ENCODE measurements around the gene MAML3. TPM values are rescaled to one million over a fixed set of nuclear protein-coding genes. Genes with fewer than 3 reads are reported as not detected.

MAML3 gene
- total and polyA plus RNA-seq, 2 of the 13 experiments (the other 11 are each of a cell fraction or from before 2014, with no cell fraction given), result 0.05 to 0.13 TPM

GRCh38 chr4:139915037-139915436 lies 238.9 kb downstream of the MAML3 start:
- no TSS peak for BruUV-seq (replicated peaks)
- ChIA-PET POLR2A (no interaction called here), CTCF (ENCODE audit: low intra/inter-chr PET ratio, low total read pairs) (no interaction called here)
- DNase-seq (ENCODE audit: low spot score) (no peak), FAIRE-seq (no peak), ATAC-seq (no peak)
- Histone ChIP-seq H2AFZ (ENCODE audit: low read length) (no peak overlapping the region), H3K4me1 (ENCODE audit: insufficient read depth, low read length) (peaks cover 45% of the 10 kb centered on the region), H3K9me3 (ENCODE audit: low read length) (no peaks in the 10 kb centered on the region), H3K9ac (ENCODE audit: insufficient read depth, low read depth, low read length) (no peak overlapping the region), H3K27me3 (ENCODE audit: control insufficient read depth in 1 of 2, insufficient read depth in 2 of 2, low read length in 2 of 2) (no peaks in the 10 kb centered on the region; a peak in 1 of 5 replicates), H4K20me1 (ENCODE audit: insufficient read depth, low read length) (no peaks in the 10 kb centered on the region), H3K27ac (ENCODE audit: extremely low read length, insufficient read depth, low read length) (no peak overlapping the region), H3K79me2 (ENCODE audit: insufficient read depth, low read length) (no peaks in the 10 kb centered on the region), H3K36me3 (replicated peaks in 1 of 2; ENCODE audit: control insufficient read depth in 1 of 2, insufficient read depth in 2 of 2, low read length in 2 of 2) (no peaks in the 10 kb centered on the region), H3K4me3 (replicated peaks in 1 of 3; ENCODE audit: insufficient read depth in 1 of 3, low read depth in 2 of 3, low read length in 3 of 3) (no peak overlapping the region), H3K4me2 (ENCODE audit: low read depth, low read length) (no peak overlapping the region)
- TF ChIP-seq ATF5 (CRISPR knock-in tag; IDR thresholded peaks at IDR 0.05; ENCODE audit: low read depth) (no peak), NCOA5 (CRISPR knock-in tag; IDR thresholded peaks at IDR 0.05) (no peak), FIP1L1 (IDR thresholded peaks at IDR 0.05; ENCODE audit: borderline replicate concordance, insufficient read depth, low read depth, low read length) (no peak), SATB2 (CRISPR knock-in tag; IDR thresholded peaks at IDR 0.05) (no peak), ZNF17 (CRISPR knock-in tag; IDR thresholded peaks at IDR 0.05) (no peak), ZNF460 (CRISPR knock-in tag; IDR thresholded peaks at IDR 0.05; ENCODE audit: borderline replicate concordance) (no peak), SRY (CRISPR knock-in tag; IDR thresholded peaks at IDR 0.05) (no peak), ZNF660 (CRISPR knock-in tag; IDR thresholded peaks at IDR 0.05; ENCODE audit: borderline replicate concordance, low read depth) (no peak), TBL1XR1 (IDR thresholded peaks at IDR 0.05; ENCODE audit: borderline replicate concordance, low read length, partially characterized antibody) (no peak), ZNF558 (CRISPR knock-in tag; IDR thresholded peaks at IDR 0.05; ENCODE audit: borderline replicate concordance) (no peak), ATM (IDR thresholded peaks at IDR 0.05; ENCODE audit: borderline replicate concordance) (no peak), YEATS4 (CRISPR knock-in tag; IDR thresholded peaks at IDR 0.05; ENCODE audit: borderline replicate concordance) (no peak), MXD4 (CRISPR knock-in tag; IDR thresholded peaks at IDR 0.05) (no peak), ZBTB1 (CRISPR knock-in tag; IDR thresholded peaks at IDR 0.05; ENCODE audit: borderline replicate concordance) (no peak)
- TF ChIP-seq, protein P1, sequence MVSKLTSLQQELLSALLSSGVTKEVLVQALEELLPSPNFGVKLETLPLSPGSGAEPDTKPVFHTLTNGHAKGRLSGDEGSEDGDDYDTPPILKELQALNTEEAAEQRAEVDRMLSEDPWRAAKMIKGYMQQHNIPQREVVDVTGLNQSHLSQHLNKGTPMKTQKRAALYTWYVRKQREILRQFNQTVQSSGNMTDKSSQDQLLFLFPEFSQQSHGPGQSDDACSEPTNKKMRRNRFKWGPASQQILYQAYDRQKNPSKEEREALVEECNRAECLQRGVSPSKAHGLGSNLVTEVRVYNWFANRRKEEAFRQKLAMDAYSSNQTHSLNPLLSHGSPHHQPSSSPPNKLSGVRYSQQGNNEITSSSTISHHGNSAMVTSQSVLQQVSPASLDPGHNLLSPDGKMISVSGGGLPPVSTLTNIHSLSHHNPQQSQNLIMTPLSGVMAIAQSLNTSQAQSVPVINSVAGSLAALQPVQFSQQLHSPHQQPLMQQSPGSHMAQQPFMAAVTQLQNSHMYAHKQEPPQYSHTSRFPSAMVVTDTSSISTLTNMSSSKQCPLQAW (CRISPR knock-in tag; IDR thresholded peaks at IDR 0.05), result no peak
- TF ChIP-seq, protein P2, sequence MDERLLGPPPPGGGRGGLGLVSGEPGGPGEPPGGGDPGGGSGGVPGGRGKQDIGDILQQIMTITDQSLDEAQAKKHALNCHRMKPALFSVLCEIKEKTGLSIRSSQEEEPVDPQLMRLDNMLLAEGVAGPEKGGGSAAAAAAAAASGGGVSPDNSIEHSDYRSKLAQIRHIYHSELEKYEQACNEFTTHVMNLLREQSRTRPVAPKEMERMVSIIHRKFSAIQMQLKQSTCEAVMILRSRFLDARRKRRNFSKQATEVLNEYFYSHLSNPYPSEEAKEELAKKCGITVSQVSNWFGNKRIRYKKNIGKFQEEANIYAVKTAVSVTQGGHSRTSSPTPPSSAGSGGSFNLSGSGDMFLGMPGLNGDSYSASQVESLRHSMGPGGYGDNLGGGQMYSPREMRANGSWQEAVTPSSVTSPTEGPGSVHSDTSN (CRISPR knock-in tag; IDR thresholded peaks at IDR 0.05), result no peak
- intact Hi-C loops (cut with micrococcal nuclease; ENCODE audit: unreplicated experiment), result no loop called here
- in situ Hi-C loops (cut with HindIII; ENCODE audit: extremely low pct_ligation_motif_present, low pct_unique_long_range_greater_than_20kb), result no loop called here
- WGBS (ENCODE audit: low lambda C conversion rate), result 30% methylated on average over 2 of the region's 2 CpGs

Data from HepG2 (cell line).